Astrocyte of the spinal cord (primary cell): ENCODE results near the gene TOX2.

Source experiments
- DNase-seq: peaks from one replicate; pipeline ENCODE4 v3.0.0; 2011; ENCODE audit warnings: low read depth, low spot score
- H3K4me3 ChIP-seq: 2 replicates; pipeline ENCODE4 v1.5.1; 2011; ENCODE audit warnings: low read depth, mild to moderate bottlenecking, low read length, moderate library complexity
- CTCF ChIP-seq: IDR thresholded peaks from 2 replicates; pipeline ENCODE4 v1.5.1; 2012; ENCODE audit warnings: low read depth, mild to moderate bottlenecking, low read length, inconsistent platforms
- in situ Hi-C: cut with HindIII; loops from 2 replicates; pipeline ENCODE4 v1.10.0; 2017; ENCODE audit warnings: low sequenced_read_pairs

TOX2 gene

GRCh38 chr20:43972692-43973091 is 58.0 kb downstream of the TOX2 start:
- no peak overlapping the region for H3K4me3 ChIP-seq
- no peak for DNase-seq
- in situ Hi-C loops, result no loop called here
- no peak for TF ChIP-seq CTCF

- DNase-seq, result no peak
- no peak for TF ChIP-seq CTCF
- in situ Hi-C loops, result no loop called here
- no peak overlapping the region for H3K4me3 ChIP-seq
Observed at GRCh38 chr20:43973231-43973630, 58.6 kb downstream of the TOX2 start.

- no peak for DNase-seq
- TF ChIP-seq CTCF, result no peak
- in situ Hi-C loops, result no loop called here
- H3K4me3 ChIP-seq, result no peak overlapping the region
Observed at GRCh38 chr20:43973671-43974450, 59.2 kb downstream of the TOX2 start.

- in situ Hi-C loops, result no loop called here
- no peak overlapping the region for H3K4me3 ChIP-seq
- no peak for TF ChIP-seq CTCF
- no peak for DNase-seq
Observed at GRCh38 chr20:43974695-43975094, 60.0 kb downstream of the TOX2 start.

- no peak for TF ChIP-seq CTCF
- in situ Hi-C loops, result no loop called here
- peak; percentile 85 for DNase-seq
- H3K4me3 ChIP-seq, result no peak overlapping the region
Observed at GRCh38 chr20:43975096-43975768, 60.6 kb downstream of the TOX2 start.

GRCh38 chr20:43976547-43976946 is 61.9 kb downstream of the TOX2 start:
- in situ Hi-C loops, result no loop called here
- no peak for TF ChIP-seq CTCF
- no peak for DNase-seq

More at GRCh38 chr20:43976547-43976946, 61.9 kb downstream of the TOX2 start:
- no peak overlapping the region for H3K4me3 ChIP-seq
